ENCODE data around the gene MAML2. TPM values are rescaled to one million over a fixed set of nuclear protein-coding genes. Genes with fewer than 3 reads are reported as not detected.

The MAML2 gene
- total RNA-seq, 1 experiment from 2014 or later, result 2.7 TPM

GRCh38 chr11:95961758-95962157, 381.2 kb downstream of the MAML2 start:
- Histone ChIP-seq H4K5ac (ENCODE audit: insufficient read length, low read depth, low read length) (no peak overlapping the region), H2AK5ac (ENCODE audit: insufficient read length, low read length) (no peak overlapping the region), H3K23me2 (ENCODE audit: insufficient read length, low read depth, low read length, poor library complexity, severe bottlenecking) (no peaks in the 10 kb centered on the region), H3K9me3 (ENCODE audit: control insufficient read depth, low read depth, low read length) (no peaks in the 10 kb centered on the region), H3K79me2 (ENCODE audit: insufficient read depth, low read length) (no peaks in the 10 kb centered on the region), H3K9ac (ENCODE audit: extremely low read depth, insufficient read length, low read length) (no peak overlapping the region), H3K4me1 (ENCODE audit: insufficient read depth, low read length) (no peaks in the 10 kb centered on the region), H2BK15ac (ENCODE audit: low read depth, low read length) (no peak overlapping the region), H2BK120ac (ENCODE audit: low read depth, low read length, poor library complexity, severe bottlenecking) (no peak overlapping the region), H3K14ac (ENCODE audit: insufficient read depth, low read length) (no peak overlapping the region), H4K20me1 (ENCODE audit: control insufficient read depth, insufficient read depth, insufficient read length) (no peaks in the 10 kb centered on the region), H2BK12ac (ENCODE audit: insufficient read length, low read depth, low read length) (no peak overlapping the region), H2BK5ac (ENCODE audit: insufficient read length, low read length) (no peak overlapping the region), H3K27ac (ENCODE audit: insufficient read length, low read depth, low read length) (no peak overlapping the region), H2BK20ac (ENCODE audit: low read depth, low read length, poor library complexity, severe bottlenecking) (no peak overlapping the region), H3K79me1 (ENCODE audit: insufficient read depth, low read depth, low read length, poor library complexity, severe bottlenecking) (no peaks in the 10 kb centered on the region), H3T11ph (ENCODE audit: low read length) (no peak overlapping the region), H3K56ac (ENCODE audit: insufficient read length, low read depth, low read length) (no peak overlapping the region), H3K4me2 (ENCODE audit: insufficient read depth, insufficient read length, low read length) (no peak overlapping the region), H2AFZ (ENCODE audit: low read length) (no peak overlapping the region), H3K23ac (ENCODE audit: insufficient read length, low read depth, low read length) (no peak overlapping the region), H4K8ac (replicated peaks; ENCODE audit: insufficient read length, low read depth, low read length) (no peak overlapping the region), H4K91ac (ENCODE audit: insufficient read length, low read depth, low read length) (no peak overlapping the region), H3K27me3 (ENCODE audit: insufficient read depth, low read length) (no peaks in the 10 kb centered on the region), H3K4ac (ENCODE audit: low read depth, low read length) (no peak overlapping the region), H3K18ac (ENCODE audit: insufficient read length, low read depth, low read length) (no peak overlapping the region)
- Mint-ChIP-seq H3K9me3 (no peaks in the 10 kb centered on the region), H3K4me1 (peaks cover 0 to 3% of the 10 kb centered on the region in 2 experiments; a peak in 1 of 4 replicates), H3K27ac (no peak overlapping the region), H3K36me3 (ENCODE audit: insufficient read depth in 1 of 3, low read depth in 3 of 3) (no peaks in the 10 kb centered on the region), H3K4me3 (no peak overlapping the region), H3K27me3 (ENCODE audit: low read depth) (no peaks in the 10 kb centered on the region)
- WGBS (ENCODE audit: extremely low coverage, insufficient read length, low lambda C conversion rate), result no CpG with 5 or more reads among the region's 1 CpG
- TF ChIP-seq CTCF (conservative IDR thresholded peaks at IDR 0.05), result no peak
- DNase-seq, result no peak
